Loucy (cell line): ENCODE results near the gene PTPRN2.

Experiments
- H2AFZ ChIP-seq: fragments of 200-600 bp; sonication (generic); 2 replicates; pipeline ENCODE4 v1.6.0; 2016; ENCODE audit warnings: antibody characterized with exemption, mild to moderate bottlenecking, low read length, moderate library complexity
- H3F3A ChIP-seq: fragments of 200-600 bp; 2 replicates; pipeline ENCODE4 v1.6.0; 2016; ENCODE audit warnings: antibody characterized with exemption, low read depth, mild to moderate bottlenecking
- H3K27me3 ChIP-seq: fragments of 200-600 bp; sonication (generic); 2 replicates; pipeline ENCODE4 v1.6.1; 2014; ENCODE audit warnings: low read length, mild to moderate bottlenecking; ENCODE audit not compliant: insufficient read depth, poor library complexity, severe bottlenecking
- H3K36me3 ChIP-seq: fragments of 200-600 bp; sonication (generic); 2 replicates; pipeline ENCODE4 v1.6.1; 2016; ENCODE audit warnings: low read length; ENCODE audit not compliant: insufficient read depth
- H3K4me1 ChIP-seq: fragments of 200-600 bp; sonication (generic); 2 replicates; pipeline ENCODE4 v1.5.1; 2014; ENCODE audit warnings: low read length, mild to moderate bottlenecking; ENCODE audit not compliant: insufficient read depth, poor library complexity, severe bottlenecking
- H3K4me2 ChIP-seq: fragments of 200-600 bp; sonication (generic); 2 replicates; pipeline ENCODE4 v1.6.0; 2014; ENCODE audit warnings: antibody characterized with exemption, low read length, low read depth, mild to moderate bottlenecking; ENCODE audit not compliant: poor library complexity, severe bottlenecking
- H3K4me3 ChIP-seq: fragments of 200-600 bp; sonication (generic); 2 replicates; pipeline ENCODE4 v1.5.1; 2014; ENCODE audit warnings: low read length, mild to moderate bottlenecking, mixed read lengths; ENCODE audit not compliant: poor library complexity, severe bottlenecking
- H3K79me2 ChIP-seq: fragments of 200-600 bp; sonication (generic); 2 replicates; pipeline ENCODE4 v1.6.1; 2014; ENCODE audit warnings: low read length; ENCODE audit not compliant: insufficient read depth
- H3K9ac ChIP-seq: fragments of 200-600 bp; sonication (generic); 2 replicates; pipeline ENCODE4 v1.6.0; 2014; ENCODE audit warnings: mild to moderate bottlenecking, low read depth, low read length, moderate library complexity; ENCODE audit not compliant: poor library complexity, severe bottlenecking
- H3K9me2 ChIP-seq: fragments of 200-600 bp; sonication (generic); replicated peaks from 2 replicates; pipeline ENCODE4 v1.6.1; 2016; ENCODE audit warnings: low read depth, low read length, mixed read lengths
- H3K9me3 ChIP-seq: fragments of 200-600 bp; sonication (generic); 2 replicates; pipeline ENCODE4 v1.6.1; 2014; ENCODE audit warnings: mild to moderate bottlenecking, antibody characterized with exemption, low read length, low read depth; ENCODE audit not compliant: insufficient read depth
- H4K20me1 ChIP-seq: fragments of 200-600 bp; sonication (generic); 2 replicates; pipeline ENCODE4 v1.6.0; 2014; ENCODE audit warnings: antibody characterized with exemption, low read length, mild to moderate bottlenecking; ENCODE audit not compliant: insufficient read depth, poor library complexity, severe bottlenecking
- CTCF ChIP-seq: fragments of 200-600 bp; sonication (generic); conservative IDR thresholded peaks from 2 replicates; pipeline ENCODE4 v1.5.1; 2014; ENCODE audit warnings: mild to moderate bottlenecking, antibody characterized with exemption, low read length
- EZH2phosphoT487 ChIP-seq: fragments of 200-600 bp; IDR thresholded peaks from 2 replicates; pipeline ENCODE4 v1.6.1; 2018; ENCODE audit warnings: antibody characterized with exemption, mild to moderate bottlenecking, moderate library complexity, borderline replicate concordance

The PTPRN2 gene

GRCh38 chr7:158098125-158099030 is 489.2 kb downstream of the PTPRN2 start:
- peaks cover 18% of the 10 kb centered on the region; the same call in 1 of the 2 replicates for H3K9me3 ChIP-seq
- H3K79me2 ChIP-seq: no peaks in the 10 kb centered on the region
- no peaks in the 10 kb centered on the region for H3K27me3 ChIP-seq
- H4K20me1 ChIP-seq: no peaks in the 10 kb centered on the region
- no peak overlapping the region for H3K4me3 ChIP-seq
- H3K9ac ChIP-seq: no peak overlapping the region
- no peaks in the 10 kb centered on the region for H3K4me1 ChIP-seq
- no peaks in the 10 kb centered on the region for H3K9me2 ChIP-seq
- H3F3A ChIP-seq: no peaks in the 10 kb centered on the region
- no peak overlapping the region for H2AFZ ChIP-seq
- no peak overlapping the region for H3K4me2 ChIP-seq
- no peak for TF ChIP-seq EZH2phosphoT487
- TF ChIP-seq CTCF: no peak
- no peaks in the 10 kb centered on the region for H3K36me3 ChIP-seq

- Histone ChIP-seq H4K20me1 (no peaks in the 10 kb centered on the region), H3K4me3 (no peak overlapping the region), H3K4me1 (no peaks in the 10 kb centered on the region), H3F3A (no peaks in the 10 kb centered on the region), H3K9me2 (no peaks in the 10 kb centered on the region), H3K27me3 (no peaks in the 10 kb centered on the region), H3K9ac (no peak overlapping the region), H3K79me2 (no peaks in the 10 kb centered on the region), H3K4me2 (no peak overlapping the region), H3K36me3 (no peaks in the 10 kb centered on the region), H3K9me3 (peaks cover 12% of the 10 kb centered on the region; the same call in 1 of the 2 replicates), H2AFZ (no peak overlapping the region)
- TF ChIP-seq CTCF (no peak), EZH2phosphoT487 (no peak)
Observed at GRCh38 chr7:158097453-158098124, 490.0 kb downstream of the PTPRN2 start.

GRCh38 chr7:158097106-158097452 is 490.5 kb downstream of the PTPRN2 start:
- Histone ChIP-seq H3K4me3 (no peak overlapping the region), H3K9me2 (no peaks in the 10 kb centered on the region), H3K4me1 (no peaks in the 10 kb centered on the region), H3K27me3 (no peaks in the 10 kb centered on the region), H3K4me2 (no peak overlapping the region), H3K36me3 (no peaks in the 10 kb centered on the region), H3K9me3 (peaks cover 7% of the 10 kb centered on the region; the same call in 1 of the 2 replicates), H2AFZ (no peak overlapping the region), H4K20me1 (no peaks in the 10 kb centered on the region), H3K9ac (no peak overlapping the region), H3K79me2 (no peaks in the 10 kb centered on the region), H3F3A (no peaks in the 10 kb centered on the region)
- TF ChIP-seq EZH2phosphoT487 (no peak), CTCF (no peak)
